Rectal smooth muscle tissue (tissue), 1 donor: ENCODE results near the gene LRRC74A.

Experiments
- H3K27ac ChIP-seq: one replicate; pipeline ENCODE4 v1.7.0; 2013; ENCODE audit warnings: low read depth, low read length, inconsistent platforms
- H3K27me3 ChIP-seq: one replicate; pipeline ENCODE4 v1.7.0; 2013; ENCODE audit warnings: low read length; ENCODE audit not compliant: control insufficient read depth, insufficient read depth
- H3K36me3 ChIP-seq: one replicate; pipeline ENCODE4 v1.7.0; 2013; ENCODE audit warnings: low read length; ENCODE audit not compliant: control insufficient read depth, insufficient read depth
- H3K4me1 ChIP-seq: one replicate; pipeline ENCODE4 v1.7.0; 2013; ENCODE audit warnings: low read length; ENCODE audit not compliant: control insufficient read depth, insufficient read depth
- H3K4me3 ChIP-seq: one replicate; pipeline ENCODE4 v1.7.0; 2013; ENCODE audit warnings: low read length
- H3K9ac ChIP-seq: one replicate; pipeline ENCODE4 v1.7.0; 2013; ENCODE audit warnings: low read length

LRRC74A gene

GRCh38 chr14:76826122-76826521 is at the start of gene LRRC74A:
Gene LRRC74A (plus strand): TSS chr14:76826408. CDS start chr14:76826698, 290 bp downstream.
- Histone ChIP-seq H3K36me3 (no peaks in the 10 kb centered on the region), H3K27me3 (no peaks in the 10 kb centered on the region), H3K4me1 (no peaks in the 10 kb centered on the region), H3K27ac (no peak within 1 kb of the TSS), H3K4me3 (no peak within 1 kb of the TSS), H3K9ac (no peak within 1 kb of the TSS)

GRCh38 chr14:76776428-76777251 is 49.6 kb upstream of the LRRC74A start:
- H3K36me3 ChIP-seq: peaks cover 4% of the 10 kb centered on the region
- H3K9ac ChIP-seq: no peak overlapping the region
- peaks cover 4% of the 10 kb centered on the region for H3K4me1 ChIP-seq
- no peak overlapping the region for H3K4me3 ChIP-seq
- peaks cover 2% of the 10 kb centered on the region for H3K27me3 ChIP-seq
- no peak overlapping the region for H3K27ac ChIP-seq

GRCh38 chr14:76777721-76778120 is 48.5 kb upstream of the LRRC74A start:
- H3K4me1 ChIP-seq: no peaks in the 10 kb centered on the region
- H3K36me3 ChIP-seq: peaks cover 12% of the 10 kb centered on the region

GRCh38 chr14:76778546-76779215 is 47.5 kb upstream of the LRRC74A start:
- H3K4me1 ChIP-seq: no peaks in the 10 kb centered on the region
- peaks cover 12% of the 10 kb centered on the region for H3K36me3 ChIP-seq
- H3K4me3 ChIP-seq: no peak overlapping the region
- no peak overlapping the region for H3K27ac ChIP-seq
- peaks cover 2% of the 10 kb centered on the region for H3K27me3 ChIP-seq
- no peak overlapping the region for H3K9ac ChIP-seq

More at GRCh38 chr14:76777721-76778120, 48.5 kb upstream of the LRRC74A start:
- Histone ChIP-seq H3K9ac (no peak overlapping the region), H3K27ac (no peak overlapping the region), H3K4me3 (no peak overlapping the region), H3K27me3 (peaks cover 2% of the 10 kb centered on the region)

- no peak overlapping the region for H3K9ac ChIP-seq
Observed at GRCh38 chr14:76779221-76780057, 46.8 kb upstream of the LRRC74A start.

GRCh38 chr14:76780058-76780345 is 46.2 kb upstream of the LRRC74A start:
- H3K36me3 ChIP-seq: peaks cover 12% of the 10 kb centered on the region
- H3K9ac ChIP-seq: no peak overlapping the region
- no peak overlapping the region for H3K4me3 ChIP-seq
- no peak overlapping the region for H3K27ac ChIP-seq
- no peaks in the 10 kb centered on the region for H3K27me3 ChIP-seq
- H3K4me1 ChIP-seq: no peaks in the 10 kb centered on the region

More at GRCh38 chr14:76779221-76780057, 46.8 kb upstream of the LRRC74A start:
- Histone ChIP-seq H3K27ac (no peak overlapping the region), H3K4me1 (no peaks in the 10 kb centered on the region), H3K4me3 (no peak overlapping the region), H3K36me3 (peaks cover 12% of the 10 kb centered on the region), H3K27me3 (no peaks in the 10 kb centered on the region)

GRCh38 chr14:76780360-76780759 is 45.8 kb upstream of the LRRC74A start:
- H3K9ac ChIP-seq: no peak overlapping the region
- H3K36me3 ChIP-seq: peaks cover 12% of the 10 kb centered on the region
- H3K27me3 ChIP-seq: no peaks in the 10 kb centered on the region
- H3K4me3 ChIP-seq: no peak overlapping the region
- H3K27ac ChIP-seq: no peak overlapping the region
- H3K4me1 ChIP-seq: no peaks in the 10 kb centered on the region

GRCh38 chr14:76780875-76781647 is 45.1 kb upstream of the LRRC74A start:
- Histone ChIP-seq H3K27me3 (no peaks in the 10 kb centered on the region), H3K4me1 (no peaks in the 10 kb centered on the region)

GRCh38 chr14:76781648-76782051 is 44.6 kb upstream of the LRRC74A start:
- Histone ChIP-seq H3K4me3 (no peak overlapping the region), H3K4me1 (no peaks in the 10 kb centered on the region), H3K9ac (no peak overlapping the region), H3K27ac (no peak overlapping the region), H3K27me3 (no peaks in the 10 kb centered on the region), H3K36me3 (peaks cover 16% of the 10 kb centered on the region)

More at GRCh38 chr14:76780875-76781647, 45.1 kb upstream of the LRRC74A start:
- H3K4me3 ChIP-seq: no peak overlapping the region
- no peak overlapping the region for H3K9ac ChIP-seq
- peaks cover 12% of the 10 kb centered on the region for H3K36me3 ChIP-seq
- no peak overlapping the region for H3K27ac ChIP-seq

GRCh38 chr14:76782115-76782884 is 43.9 kb upstream of the LRRC74A start:
- no peak overlapping the region for H3K4me3 ChIP-seq
- H3K27ac ChIP-seq: no peak overlapping the region
- no peaks in the 10 kb centered on the region for H3K27me3 ChIP-seq
- H3K36me3 ChIP-seq: peaks cover 17% of the 10 kb centered on the region
- H3K4me1 ChIP-seq: no peaks in the 10 kb centered on the region
- H3K9ac ChIP-seq: no peak overlapping the region

- Histone ChIP-seq H3K36me3 (peaks cover 21% of the 10 kb centered on the region), H3K4me1 (no peaks in the 10 kb centered on the region), H3K4me3 (no peak overlapping the region), H3K27me3 (no peaks in the 10 kb centered on the region), H3K27ac (no peak overlapping the region), H3K9ac (no peak overlapping the region)
Observed at GRCh38 chr14:76782885-76783566, 43.2 kb upstream of the LRRC74A start.
